Stimulated activated CD4-positive, alpha-beta T cell treated with anti-CD3 and anti-CD28 coated beads, Interleukin-15, amount 100 ng/mL, for 48 hours (primary cell): ENCODE results near the gene GPRC5C.

Experiments used
- DNase-seq, 2 donors: peaks; one replicate each; pipeline ENCODE4 v3.0.0-alpha.2; 2020; ENCODE audit warnings: low read depth in 2 of 2

Gene GPRC5C, protein sequence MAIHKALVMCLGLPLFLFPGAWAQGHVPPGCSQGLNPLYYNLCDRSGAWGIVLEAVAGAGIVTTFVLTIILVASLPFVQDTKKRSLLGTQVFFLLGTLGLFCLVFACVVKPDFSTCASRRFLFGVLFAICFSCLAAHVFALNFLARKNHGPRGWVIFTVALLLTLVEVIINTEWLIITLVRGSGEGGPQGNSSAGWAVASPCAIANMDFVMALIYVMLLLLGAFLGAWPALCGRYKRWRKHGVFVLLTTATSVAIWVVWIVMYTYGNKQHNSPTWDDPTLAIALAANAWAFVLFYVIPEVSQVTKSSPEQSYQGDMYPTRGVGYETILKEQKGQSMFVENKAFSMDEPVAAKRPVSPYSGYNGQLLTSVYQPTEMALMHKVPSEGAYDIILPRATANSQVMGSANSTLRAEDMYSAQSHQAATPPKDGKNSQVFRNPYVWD

GRCh38 chr17:74431568-74432423, at the start of gene GPRC5C:
GPRC5C (plus strand) TSS chr17:74432088; CDS start chr17:74439777, 7,689 bp downstream.
- DNase-seq: peak; percentile 31 to 63

DNA sequence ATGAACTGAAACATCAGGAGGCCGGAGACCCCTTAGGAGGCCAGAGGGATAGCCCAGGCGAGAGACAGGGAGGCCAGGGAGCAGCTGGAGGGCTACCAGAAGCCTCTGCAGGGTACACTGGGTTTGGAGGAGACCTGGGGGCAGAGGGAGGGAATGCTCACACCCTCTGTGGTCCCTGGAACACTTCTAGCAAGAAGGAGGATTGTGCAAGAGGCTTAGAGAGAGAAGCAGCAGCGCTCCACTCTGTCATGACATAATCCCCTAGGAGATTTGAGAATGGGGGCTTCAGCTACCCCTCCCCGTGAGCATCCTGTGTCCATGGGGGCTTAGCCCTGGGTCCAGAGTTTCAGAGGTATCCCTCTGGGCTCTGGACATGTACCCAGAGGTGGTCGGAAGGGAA, 48.7 kb upstream of the GPRC5C start:
- no peak for DNase-seq

DNA sequence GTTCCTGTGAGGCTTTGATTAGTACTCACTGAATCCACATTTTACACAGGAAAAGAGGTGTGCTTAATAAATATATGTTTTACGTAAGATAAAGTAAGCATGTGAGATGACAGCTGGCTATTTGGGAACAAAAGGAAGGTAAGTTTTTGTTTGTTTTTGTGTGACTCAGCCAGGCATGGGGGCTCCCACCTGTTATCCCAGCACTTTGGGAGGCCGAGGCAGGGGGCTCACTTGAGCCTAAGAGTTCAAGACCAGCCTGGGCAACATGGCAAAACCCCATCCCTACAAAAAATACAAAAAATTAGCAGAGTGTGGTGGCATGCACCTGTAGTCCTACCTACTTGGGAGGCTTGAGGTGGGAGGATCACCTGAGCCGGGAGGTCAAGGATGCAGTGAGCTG, 46.7 kb upstream of the GPRC5C start:
- DNase-seq: no peak

DNA sequence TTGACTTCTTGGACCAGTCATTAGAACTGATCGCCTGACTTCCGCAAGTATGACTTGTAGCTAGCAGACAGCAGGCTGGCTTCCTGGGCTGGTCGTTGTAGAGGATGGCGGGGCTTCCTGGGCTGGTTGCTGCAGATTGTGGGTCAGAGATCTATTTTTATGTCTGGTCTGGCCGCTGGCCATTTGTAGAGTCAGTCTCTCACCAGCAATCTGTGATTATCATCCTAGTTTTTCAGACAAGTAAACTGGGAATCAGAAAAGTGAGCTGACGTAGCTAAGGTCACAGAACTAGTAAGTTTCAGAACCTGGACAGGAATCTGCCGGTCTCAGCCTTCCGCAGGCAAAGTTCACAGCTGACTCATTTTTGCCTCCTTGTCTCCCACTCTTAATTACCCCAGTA, 45.5 kb upstream of the GPRC5C start:
- DNase-seq: no peak

GRCh38 chr17:74387365-74388218, 44.3 kb upstream of the GPRC5C start:
- no peak for DNase-seq

DNA sequence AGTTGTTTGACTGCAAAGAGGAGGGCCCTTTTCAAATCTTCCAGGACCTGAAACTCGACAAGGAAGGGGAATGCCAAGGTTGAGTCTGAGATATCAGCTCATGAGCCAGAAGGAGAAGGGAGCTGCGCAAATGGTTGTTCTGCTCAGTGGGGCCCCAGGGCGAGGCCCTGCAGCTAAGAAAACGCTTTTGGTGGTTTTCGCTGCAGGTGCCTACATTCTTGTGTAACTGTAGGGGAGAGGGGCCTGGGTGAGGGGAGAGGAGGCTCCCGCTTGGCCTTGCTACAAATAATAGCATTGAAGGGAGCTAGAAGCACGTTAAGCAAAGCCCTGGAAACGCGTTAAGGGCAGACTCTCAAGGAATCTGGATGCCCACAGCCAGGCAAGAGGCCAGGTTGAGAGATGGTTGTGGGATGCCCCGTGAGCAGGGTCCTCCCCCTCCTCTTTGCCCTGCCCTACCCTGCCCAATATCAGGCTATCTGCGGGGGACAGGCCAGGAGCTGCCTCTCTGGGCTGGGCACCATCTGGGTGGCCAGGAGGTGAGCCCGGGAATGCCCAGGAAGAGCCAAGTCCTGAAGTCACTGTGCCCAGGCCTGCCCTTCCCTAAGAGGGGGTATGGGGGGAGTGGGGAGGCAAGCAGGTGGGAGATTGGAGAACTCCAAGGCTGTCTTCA, 42.7 kb upstream of the GPRC5C start:
- no peak for DNase-seq

DNA sequence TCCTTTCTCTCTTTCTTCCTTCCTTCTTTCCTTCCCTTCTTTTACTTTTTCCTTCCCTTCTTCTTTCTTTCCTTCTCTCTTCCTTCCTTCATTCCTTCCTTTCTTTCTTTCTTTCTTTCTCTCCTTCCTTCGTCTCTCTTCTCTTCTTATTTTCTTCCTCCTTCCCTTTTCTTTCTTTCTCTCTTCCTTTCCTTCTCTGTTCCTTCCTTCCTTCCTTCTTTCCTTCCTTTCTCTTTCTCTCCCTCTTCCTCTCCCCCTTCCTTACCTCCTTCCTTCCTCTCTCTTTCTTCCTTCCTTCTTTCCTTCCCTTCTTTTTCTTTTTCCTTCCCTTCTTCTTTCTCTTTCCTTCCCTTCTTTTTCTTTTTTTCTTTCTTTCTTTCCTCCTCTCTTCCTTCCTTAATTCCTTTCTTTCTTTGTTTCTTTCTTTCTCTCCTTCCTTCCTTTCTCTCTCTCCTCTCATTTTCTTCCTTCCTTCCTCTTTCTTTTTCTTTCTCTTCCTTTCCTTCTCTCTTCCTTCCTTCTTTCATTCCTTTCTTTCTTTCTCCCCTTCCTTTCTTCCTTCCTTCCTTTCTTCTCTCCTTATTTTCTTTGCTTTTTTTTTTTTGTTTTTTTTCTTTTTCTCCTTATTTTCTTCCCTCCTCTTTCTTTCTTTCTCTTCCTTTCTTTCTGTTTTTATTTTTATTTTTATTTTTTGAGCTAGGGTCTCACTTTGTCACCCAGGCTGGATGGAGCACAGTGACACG, 41.8 kb upstream of the GPRC5C start:
- DNase-seq: no peak

DNA sequence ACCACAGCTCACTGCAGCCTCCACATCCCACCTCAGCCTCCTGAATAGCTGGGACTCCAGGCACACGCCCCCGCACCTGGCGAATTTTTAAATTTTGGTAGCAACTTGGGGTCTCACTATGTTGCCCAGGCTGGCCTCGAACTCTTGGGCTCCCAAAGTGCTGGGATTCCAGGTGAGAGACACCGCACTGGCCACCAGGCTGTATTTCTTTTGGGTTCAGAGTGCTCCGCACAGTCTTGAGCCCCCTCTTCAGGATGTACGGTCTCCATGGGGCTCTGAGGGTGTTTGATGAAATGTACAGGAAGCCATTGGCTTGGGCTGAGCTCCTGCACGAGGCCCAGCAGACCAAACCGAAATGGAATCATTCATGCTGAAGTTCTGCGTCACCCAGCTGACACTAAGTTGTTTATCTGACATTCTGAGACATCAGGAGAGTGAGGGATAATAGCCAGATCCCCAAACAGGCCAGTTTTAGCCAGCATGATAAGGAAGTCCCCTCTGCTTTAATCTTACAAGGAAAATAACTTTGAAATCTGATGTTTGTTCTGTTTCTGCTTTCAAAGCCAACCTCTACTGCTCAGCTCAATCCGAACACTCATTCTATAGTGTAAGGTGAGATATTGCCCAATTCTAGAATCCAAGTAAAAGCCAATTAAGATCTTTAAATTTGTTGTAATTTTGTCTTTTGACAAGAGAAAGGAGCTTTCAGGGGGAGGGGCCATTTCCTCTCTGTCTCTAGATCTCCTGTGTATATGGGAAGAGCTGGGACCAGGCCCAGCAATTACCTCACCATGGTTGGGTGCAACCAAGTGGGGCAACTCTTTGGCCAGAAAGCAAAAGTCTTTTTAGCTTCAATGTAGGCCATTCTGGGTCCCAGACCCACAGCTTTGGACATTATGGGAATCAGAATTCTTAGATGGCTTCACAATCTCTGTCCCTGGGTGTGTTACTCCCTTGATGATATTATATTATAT, 40.9 kb upstream of the GPRC5C start:
- DNase-seq: no peak

GRCh38 chr17:74391771-74392170, 40.1 kb upstream of the GPRC5C start:
- DNase-seq: no peak

DNA sequence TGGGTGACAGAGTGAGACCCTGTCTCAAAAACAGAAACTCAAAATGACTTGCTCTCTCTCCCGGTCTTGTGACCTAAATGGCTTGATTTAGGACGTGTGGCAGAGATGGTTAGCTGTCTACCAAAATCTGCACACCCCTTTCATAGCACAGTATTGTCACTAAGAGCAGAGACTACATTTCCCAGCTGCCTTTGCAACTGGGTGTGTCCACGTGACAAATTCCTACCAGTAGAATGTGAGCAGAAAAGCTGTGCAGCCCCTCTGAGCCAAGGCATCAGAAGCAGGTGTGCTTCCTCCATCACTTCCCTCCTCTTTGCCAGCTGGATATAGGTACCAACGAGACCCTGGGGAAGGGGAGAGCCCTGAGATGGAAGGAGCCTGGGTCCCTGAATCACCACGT, 39.0 kb upstream of the GPRC5C start:
- no peak for DNase-seq

DNA sequence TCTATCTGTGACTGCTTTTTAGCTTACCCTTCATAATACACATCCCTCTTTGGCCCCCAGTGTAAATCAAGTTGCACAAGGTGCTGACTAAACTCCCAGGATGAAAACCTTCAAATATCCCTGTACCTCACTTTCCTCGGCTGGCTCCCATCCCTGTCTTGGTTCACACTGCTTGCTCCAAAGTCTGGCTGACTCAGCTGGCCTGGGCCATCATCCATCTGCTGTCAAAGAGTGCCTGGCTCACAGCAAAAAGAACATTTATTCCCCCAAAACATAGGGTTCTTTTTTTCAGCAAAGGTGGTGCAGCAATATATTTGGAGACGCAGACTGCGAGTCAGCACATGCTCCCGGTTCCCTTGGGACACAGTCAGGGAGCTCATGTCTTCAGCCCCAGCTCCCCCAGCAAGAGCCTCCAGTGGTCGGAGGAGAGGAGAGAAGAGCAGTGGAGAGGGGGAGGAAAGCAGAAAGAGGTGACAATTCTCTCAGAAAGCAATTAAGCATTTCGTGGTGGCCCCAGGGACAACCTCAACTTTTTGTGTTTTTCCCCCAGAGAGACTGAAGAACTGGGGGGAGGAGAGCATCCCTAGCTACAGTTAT, 38.4 kb upstream of the GPRC5C start:
- DNase-seq: no peak

DNA sequence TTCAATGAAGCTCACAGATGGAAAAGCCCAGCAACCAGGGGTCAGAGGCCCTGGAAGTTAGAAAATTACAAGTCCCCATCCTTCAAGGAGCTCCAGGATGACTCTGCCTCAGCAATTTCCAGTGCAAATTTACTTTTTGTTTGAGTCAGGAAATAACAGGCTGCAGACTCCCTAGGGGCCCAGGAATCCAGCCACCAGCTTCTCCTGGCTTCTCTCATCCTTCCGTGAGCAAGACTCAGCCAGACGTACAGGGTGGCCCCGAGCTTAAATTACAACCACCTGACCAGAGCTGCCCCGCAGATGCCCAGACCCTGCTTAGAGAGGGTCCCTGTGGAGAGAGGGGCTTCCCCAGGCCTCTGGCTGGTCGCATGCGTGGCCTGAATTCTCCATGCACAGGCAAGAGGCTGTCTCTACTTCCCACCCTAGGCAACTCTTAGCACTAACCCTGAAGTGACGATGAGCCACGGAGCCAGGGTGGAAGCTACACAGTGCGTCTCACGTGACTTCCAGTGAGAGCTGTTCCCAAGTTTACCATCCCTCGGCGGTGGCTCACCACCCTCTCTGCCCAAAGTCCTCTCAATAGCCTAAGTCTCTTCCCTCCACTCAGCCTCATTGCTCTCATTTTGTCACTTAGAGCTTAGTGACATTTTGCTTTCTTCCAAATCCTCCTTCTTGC, 37.5 kb upstream of the GPRC5C start:
- DNase-seq: no peak

DNA sequence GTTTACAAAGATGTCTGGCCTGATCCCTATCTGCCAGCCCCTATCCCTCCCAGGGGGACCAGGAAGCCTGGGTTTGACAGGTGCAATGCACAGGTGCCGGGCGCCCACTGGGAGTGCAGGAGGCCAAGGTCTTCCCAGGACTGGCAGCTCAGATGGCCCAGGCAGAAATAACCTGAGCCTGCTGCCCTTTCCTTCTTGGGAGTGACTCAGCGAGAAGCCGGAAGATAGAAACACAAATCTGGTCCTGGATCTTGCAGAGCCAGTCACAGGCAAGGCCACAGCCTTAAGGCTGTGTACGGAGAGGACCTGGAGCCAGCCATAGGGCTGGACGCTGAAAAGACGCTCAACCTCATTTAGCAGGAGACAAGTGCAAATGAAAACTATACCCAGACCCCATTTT, 36.9 kb upstream of the GPRC5C start:
- DNase-seq: no peak

DNA sequence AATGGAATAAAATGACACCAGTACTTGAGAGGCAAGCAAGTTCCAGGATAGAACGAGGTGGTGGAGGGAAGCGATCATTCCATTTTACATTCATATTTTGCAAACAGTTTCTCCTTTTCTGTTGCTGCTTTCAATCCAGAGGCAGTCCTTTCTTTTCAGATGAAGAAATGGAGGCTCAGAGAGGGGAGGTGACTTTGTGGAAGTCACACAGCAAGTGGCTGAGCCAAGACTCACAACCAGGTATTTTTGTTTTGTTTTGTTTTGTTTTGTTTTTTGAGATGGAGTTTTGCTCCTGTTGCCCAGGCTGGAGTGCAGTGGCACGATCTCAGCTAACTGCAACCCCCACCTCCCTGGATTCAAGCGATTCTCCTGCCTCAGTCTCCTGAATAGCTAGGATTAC, 35.3 kb upstream of the GPRC5C start:
- no peak for DNase-seq

- DNase-seq: no peak
Measured at GRCh38 chr17:74402048-74402447, 29.8 kb upstream of the GPRC5C start.

GRCh38 chr17:74403512-74404137, 28.3 kb upstream of the GPRC5C start:
- DNase-seq: no peak

- DNase-seq: no peak
Measured at GRCh38 chr17:74404218-74404617, 27.7 kb upstream of the GPRC5C start.

GRCh38 chr17:74404789-74405188, 27.1 kb upstream of the GPRC5C start:
- no peak for DNase-seq
